ENCODE results near the gene AOX1.
A peak's percentile ranks its signal among the peaks of the same experiment; 100 is the strongest.

Gene AOX1

GRCh38 chr2:200614249-200614648 is 28.4 kb downstream of the AOX1 start:
- Histone ChIP-seq H3K27ac (ENCODE audit: low read depth, low read length) (no peak overlapping the region), H3K9me3 (ENCODE audit: control insufficient read depth in 5 of 5, low read length in 5 of 5) (no peaks in the 10 kb centered on the region), H3K9ac (ENCODE audit: low read length in 5 of 5) (no peak overlapping the region), H3K4me3 (ENCODE audit: low read depth in 1 of 5, low read length in 5 of 5) (no peak overlapping the region), H3K4me1 (ENCODE audit: control insufficient read depth in 5 of 5, insufficient read depth in 5 of 5, low read length in 5 of 5) (peaks cover 0 to 26% (median 3%) of the 10 kb centered on the region in 5 donors), H3K36me3 (ENCODE audit: control insufficient read depth in 5 of 5, insufficient read depth in 5 of 5, low read length in 5 of 5) (peaks cover 3 to 20% (median 7%) of the 10 kb centered on the region in 5 donors), H3K27me3 (ENCODE audit: control insufficient read depth in 5 of 5, insufficient read depth in 4 of 5, low read length in 5 of 5) (no peaks in the 10 kb centered on the region)

GRCh38 chr2:200615247-200615646 is 29.4 kb downstream of the AOX1 start:
- no peaks in the 10 kb centered on the region for H3K9me3 ChIP-seq (ENCODE audit: control insufficient read depth in 5 of 5, low read length in 5 of 5)
- peaks cover 3 to 20% (median 7%) of the 10 kb centered on the region in 5 donors for H3K36me3 ChIP-seq (ENCODE audit: control insufficient read depth in 5 of 5, insufficient read depth in 5 of 5, low read length in 5 of 5)
- no peaks in the 10 kb centered on the region for H3K27me3 ChIP-seq (ENCODE audit: control insufficient read depth in 5 of 5, insufficient read depth in 4 of 5, low read length in 5 of 5)
- H3K4me1 ChIP-seq (ENCODE audit: control insufficient read depth in 5 of 5, insufficient read depth in 5 of 5, low read length in 5 of 5): peaks cover 0 to 22% (median 0%) of the 10 kb centered on the region in 5 donors
- H3K27ac ChIP-seq (ENCODE audit: low read depth, low read length): no peak overlapping the region
- no peak overlapping the region for H3K4me3 ChIP-seq (ENCODE audit: low read depth in 1 of 5, low read length in 5 of 5)
- no peak overlapping the region for H3K9ac ChIP-seq (ENCODE audit: low read length in 5 of 5)

GRCh38 chr2:200616193-200616592 is 30.4 kb downstream of the AOX1 start:
- Histone ChIP-seq H3K27ac (ENCODE audit: low read depth, low read length) (peak overlapping the region; percentile 21), H3K36me3 (ENCODE audit: control insufficient read depth in 5 of 5, insufficient read depth in 5 of 5, low read length in 5 of 5) (peaks cover 3 to 18% (median 7%) of the 10 kb centered on the region in 5 donors), H3K4me1 (ENCODE audit: control insufficient read depth in 5 of 5, insufficient read depth in 5 of 5, low read length in 5 of 5) (peaks cover 0 to 29% (median 2%) of the 10 kb centered on the region in 5 donors), H3K9ac (ENCODE audit: low read length in 5 of 5) (no peak overlapping the region), H3K27me3 (ENCODE audit: control insufficient read depth in 5 of 5, insufficient read depth in 4 of 5, low read length in 5 of 5) (no peaks in the 10 kb centered on the region), H3K9me3 (ENCODE audit: control insufficient read depth in 5 of 5, low read length in 5 of 5) (no peaks in the 10 kb centered on the region), H3K4me3 (ENCODE audit: low read depth in 1 of 5, low read length in 5 of 5) (no peak overlapping the region)

GRCh38 chr2:200616656-200617055 is 30.8 kb downstream of the AOX1 start:
- H3K4me1 ChIP-seq (ENCODE audit: control insufficient read depth in 5 of 5, insufficient read depth in 5 of 5, low read length in 5 of 5): peaks cover 0 to 31% (median 2%) of the 10 kb centered on the region in 5 donors
- no peak overlapping the region for H3K9ac ChIP-seq (ENCODE audit: low read length in 5 of 5)
- H3K27me3 ChIP-seq (ENCODE audit: control insufficient read depth in 5 of 5, insufficient read depth in 4 of 5, low read length in 5 of 5): no peaks in the 10 kb centered on the region
- peak overlapping the region; percentile 21 for H3K27ac ChIP-seq (ENCODE audit: low read depth, low read length)
- H3K9me3 ChIP-seq (ENCODE audit: control insufficient read depth in 5 of 5, low read length in 5 of 5): no peaks in the 10 kb centered on the region
- no peak overlapping the region for H3K4me3 ChIP-seq (ENCODE audit: low read depth in 1 of 5, low read length in 5 of 5)
- peaks cover 0 to 15% (median 7%) of the 10 kb centered on the region in 5 donors for H3K36me3 ChIP-seq (ENCODE audit: control insufficient read depth in 5 of 5, insufficient read depth in 5 of 5, low read length in 5 of 5)

GRCh38 chr2:200617156-200618053 is 31.6 kb downstream of the AOX1 start:
- Histone ChIP-seq H3K4me3 (ENCODE audit: low read depth in 1 of 5, low read length in 5 of 5) (no peak overlapping the region), H3K9me3 (ENCODE audit: control insufficient read depth in 5 of 5, low read length in 5 of 5) (no peaks in the 10 kb centered on the region), H3K36me3 (ENCODE audit: control insufficient read depth in 5 of 5, insufficient read depth in 5 of 5, low read length in 5 of 5) (peaks cover 0 to 15% (median 6%) of the 10 kb centered on the region in 5 donors), H3K9ac (ENCODE audit: low read length in 5 of 5) (no peak overlapping the region), H3K27me3 (ENCODE audit: control insufficient read depth in 5 of 5, insufficient read depth in 4 of 5, low read length in 5 of 5) (no peaks in the 10 kb centered on the region), H3K4me1 (ENCODE audit: control insufficient read depth in 5 of 5, insufficient read depth in 5 of 5, low read length in 5 of 5) (peaks cover 0 to 31% (median 2%) of the 10 kb centered on the region in 5 donors), H3K27ac (ENCODE audit: low read depth, low read length) (no peak overlapping the region)

GRCh38 chr2:200618054-200618419 is 32.2 kb downstream of the AOX1 start:
- Histone ChIP-seq H3K9ac (ENCODE audit: low read length in 5 of 5) (no peak overlapping the region), H3K4me3 (ENCODE audit: low read depth in 1 of 5, low read length in 5 of 5) (no peak overlapping the region), H3K27ac (ENCODE audit: low read depth, low read length) (no peak overlapping the region), H3K27me3 (ENCODE audit: control insufficient read depth in 5 of 5, insufficient read depth in 4 of 5, low read length in 5 of 5) (no peaks in the 10 kb centered on the region), H3K4me1 (ENCODE audit: control insufficient read depth in 5 of 5, insufficient read depth in 5 of 5, low read length in 5 of 5) (peaks cover 0 to 31% (median 2%) of the 10 kb centered on the region in 5 donors), H3K9me3 (ENCODE audit: control insufficient read depth in 5 of 5, low read length in 5 of 5) (no peaks in the 10 kb centered on the region), H3K36me3 (ENCODE audit: control insufficient read depth in 5 of 5, insufficient read depth in 5 of 5, low read length in 5 of 5) (peaks cover 0 to 14% (median 4%) of the 10 kb centered on the region in 5 donors)

- H3K4me3 ChIP-seq (ENCODE audit: low read depth in 1 of 5, low read length in 5 of 5): no peak overlapping the region
- H3K4me1 ChIP-seq (ENCODE audit: control insufficient read depth in 5 of 5, insufficient read depth in 5 of 5, low read length in 5 of 5): peaks cover 0 to 31% (median 2%) of the 10 kb centered on the region in 5 donors
- H3K27ac ChIP-seq (ENCODE audit: low read depth, low read length): no peak overlapping the region
- no peak overlapping the region for H3K9ac ChIP-seq (ENCODE audit: low read length in 5 of 5)
- no peaks in the 10 kb centered on the region for H3K9me3 ChIP-seq (ENCODE audit: control insufficient read depth in 5 of 5, low read length in 5 of 5)
- H3K36me3 ChIP-seq (ENCODE audit: control insufficient read depth in 5 of 5, insufficient read depth in 5 of 5, low read length in 5 of 5): peaks cover 0 to 11% (median 7%) of the 10 kb centered on the region in 5 donors
- no peaks in the 10 kb centered on the region for H3K27me3 ChIP-seq (ENCODE audit: control insufficient read depth in 5 of 5, insufficient read depth in 4 of 5, low read length in 5 of 5)
Measured at GRCh38 chr2:200618590-200619021, 32.8 kb downstream of the AOX1 start.

- Histone ChIP-seq H3K27ac (ENCODE audit: low read depth, low read length) (no peak overlapping the region), H3K36me3 (ENCODE audit: control insufficient read depth in 5 of 5, insufficient read depth in 5 of 5, low read length in 5 of 5) (peaks cover 0 to 10% (median under 1%) of the 10 kb centered on the region in 5 donors), H3K9me3 (ENCODE audit: control insufficient read depth in 5 of 5, low read length in 5 of 5) (no peaks in the 10 kb centered on the region), H3K4me1 (ENCODE audit: control insufficient read depth in 5 of 5, insufficient read depth in 5 of 5, low read length in 5 of 5) (peaks cover 0 to 31% (median 2%) of the 10 kb centered on the region in 5 donors), H3K9ac (ENCODE audit: low read length in 5 of 5) (no peak overlapping the region), H3K27me3 (ENCODE audit: control insufficient read depth in 5 of 5, insufficient read depth in 4 of 5, low read length in 5 of 5) (no peaks in the 10 kb centered on the region), H3K4me3 (ENCODE audit: low read depth in 1 of 5, low read length in 5 of 5) (no peak overlapping the region)
Measured at GRCh38 chr2:200619279-200619678, 33.5 kb downstream of the AOX1 start.

GRCh38 chr2:200620606-200621390 is 35.0 kb downstream of the AOX1 start:
- Histone ChIP-seq H3K4me1 (ENCODE audit: control insufficient read depth in 5 of 5, insufficient read depth in 5 of 5, low read length in 5 of 5) (peaks cover 0 to 23% (median 2%) of the 10 kb centered on the region in 5 donors), H3K27me3 (ENCODE audit: control insufficient read depth in 5 of 5, insufficient read depth in 4 of 5, low read length in 5 of 5) (no peaks in the 10 kb centered on the region), H3K36me3 (ENCODE audit: control insufficient read depth in 5 of 5, insufficient read depth in 5 of 5, low read length in 5 of 5) (peaks cover 0 to 10% (median 0%) of the 10 kb centered on the region in 5 donors), H3K4me3 (ENCODE audit: low read depth in 1 of 5, low read length in 5 of 5) (no peak overlapping the region), H3K9me3 (ENCODE audit: control insufficient read depth in 5 of 5, low read length in 5 of 5) (no peaks in the 10 kb centered on the region), H3K27ac (ENCODE audit: low read depth, low read length) (no peak overlapping the region), H3K9ac (ENCODE audit: low read length in 5 of 5) (no peak overlapping the region)

- H3K4me3 ChIP-seq (ENCODE audit: low read depth in 1 of 5, low read length in 5 of 5): no peak overlapping the region
- no peak overlapping the region for H3K27ac ChIP-seq (ENCODE audit: low read depth, low read length)
- H3K36me3 ChIP-seq (ENCODE audit: control insufficient read depth in 5 of 5, insufficient read depth in 5 of 5, low read length in 5 of 5): peaks cover 0 to 18% (median 3%) of the 10 kb centered on the region in 5 donors
- H3K9me3 ChIP-seq (ENCODE audit: control insufficient read depth in 5 of 5, low read length in 5 of 5): no peaks in the 10 kb centered on the region
- H3K9ac ChIP-seq (ENCODE audit: low read length in 5 of 5): no peak overlapping the region
- H3K27me3 ChIP-seq (ENCODE audit: control insufficient read depth in 5 of 5, insufficient read depth in 4 of 5, low read length in 5 of 5): no peaks in the 10 kb centered on the region
- peaks cover 0 to 19% (median 2%) of the 10 kb centered on the region in 5 donors for H3K4me1 ChIP-seq (ENCODE audit: control insufficient read depth in 5 of 5, insufficient read depth in 5 of 5, low read length in 5 of 5)
Measured at GRCh38 chr2:200622106-200622505, 36.3 kb downstream of the AOX1 start.
